ENCODE data around the gene RNASE4.

Gene RNASE4

GRCh38 chr14:20706657-20707355 is 22.4 kb downstream of the RNASE4 start:
- CTCF ChIA-PET: interaction anchor here (0.9 to 2.6 kb wide), 4 partner anchors 10 to 299 kb away, joined by 3 to 12 read pairs (median 4); no protein-coding TSS in a partner anchor

GRCh38 chr14:20707622-20708021 is 23.3 kb downstream of the RNASE4 start:
- no peak for TF ChIP-seq CTCF (IDR thresholded peaks at IDR 0.05; ENCODE audit: insufficient read depth, low read length, missing control alignments)
- POLR2A ChIA-PET: interaction anchor here (0.6 kb wide), 1 partner anchor 57 kb away, joined by 3 read pairs; no protein-coding TSS in a partner anchor
- CTCF ChIA-PET: interaction anchor here (0.8 to 2.6 kb wide), 6 partner anchors 11 to 298 kb away, joined by 3 to 12 read pairs (median 4); no protein-coding TSS in a partner anchor
- DNase-seq (ENCODE audit: low read depth, low spot score): no peak
- H3K4me3 ChIP-seq (ENCODE audit: low read depth, low read length): no peak overlapping the region

More at GRCh38 chr14:20706657-20707355, 22.4 kb downstream of the RNASE4 start:
- no peak for TF ChIP-seq CTCF (IDR thresholded peaks at IDR 0.05; ENCODE audit: insufficient read depth, low read length, missing control alignments)
- POLR2A ChIA-PET: no interaction called here
- no peak overlapping the region for H3K4me3 ChIP-seq (ENCODE audit: low read depth, low read length)
- DNase-seq (ENCODE audit: low read depth, low spot score): no peak

- TF ChIP-seq CTCF (IDR thresholded peaks at IDR 0.05; ENCODE audit: insufficient read depth, low read length, missing control alignments): no peak
- ChIA-PET POLR2A (no interaction called here), CTCF (interaction anchor here (1.5 kb wide), 1 partner anchor 13 kb away, joined by 5 read pairs; no protein-coding TSS in a partner anchor)
- no peak for DNase-seq (ENCODE audit: low read depth, low spot score)
- no peak overlapping the region for H3K4me3 ChIP-seq (ENCODE audit: low read depth, low read length)
These were observed 26.9 kb downstream of the RNASE4 start for GRCh38 chr14:20711261-20711660.

- no peak for TF ChIP-seq CTCF (IDR thresholded peaks at IDR 0.05; ENCODE audit: insufficient read depth, low read length, missing control alignments)
- ChIA-PET POLR2A (no interaction called here), CTCF (interaction anchor here (0.6 to 1.5 kb wide), 3 partner anchors 11 to 21 kb away, joined by 3 to 5 read pairs (median 3); no protein-coding TSS in a partner anchor)
- no peak overlapping the region for H3K4me3 ChIP-seq (ENCODE audit: low read depth, low read length)
- no peak for DNase-seq (ENCODE audit: low read depth, low spot score)
These were observed 27.3 kb downstream of the RNASE4 start for GRCh38 chr14:20711685-20712084.

- no peak for DNase-seq (ENCODE audit: low read depth, low spot score)
- POLR2A ChIA-PET: no interaction called here
- CTCF ChIA-PET: interaction anchor here (1.1 to 1.5 kb wide), 2 partner anchors 12 to 15 kb away, joined by 3 read pairs; no protein-coding TSS in a partner anchor
- no peak overlapping the region for H3K4me3 ChIP-seq (ENCODE audit: low read depth, low read length)
- TF ChIP-seq CTCF (IDR thresholded peaks at IDR 0.05; ENCODE audit: insufficient read depth, low read length, missing control alignments): no peak
These were observed 28.5 kb downstream of the RNASE4 start for GRCh38 chr14:20712904-20713303.

- TF ChIP-seq CTCF (IDR thresholded peaks at IDR 0.05; ENCODE audit: insufficient read depth, low read length, missing control alignments): no peak
- POLR2A ChIA-PET: no interaction called here
- DNase-seq (ENCODE audit: low read depth, low spot score): no peak
- H3K4me3 ChIP-seq (ENCODE audit: low read depth, low read length): no peak overlapping the region
- CTCF ChIA-PET: interaction anchor here (1.4 to 1.6 kb wide), 2 partner anchors 23 to 141 kb away, joined by 3 to 4 read pairs; no protein-coding TSS in a partner anchor
These were observed 30.4 kb downstream of the RNASE4 start for GRCh38 chr14:20714593-20715250.

Data from AG04449 (cell line).